Heart left ventricle (tissue), 16 donors: Measurements from ENCODE around the gene IRF3. TPM values are rescaled to one million over a fixed set of nuclear protein-coding genes. Genes with fewer than 3 reads are reported as not detected.
A peak's percentile ranks its signal among the peaks of the same experiment; 100 is the strongest.

Experiments
- ATAC-seq, 4 donors: fragments of 200-7000 bp; cut with Tn5 transposase; one replicate each; pipeline ENCODE4 v1.9.1; 2020 to 2022; ENCODE audit warnings: moderate library complexity in 4 of 4, mild to moderate bottlenecking in 3 of 4, moderate number of reproducible peaks in 1 of 4
- DNase-seq, 5 donors: peaks; one replicate each; pipeline ENCODE4 v3.0.0-alpha.2; 2020
- H3K27ac ChIP-seq, 12 donors: fragments of 200-600 bp; sonication (generic) in 4 of 12; one replicate each; pipeline versions ENCODE4 v1.5.0 to v1.8.0; 2016 to 2022; ENCODE audit warnings: mild to moderate bottlenecking in 2 of 12
- H3K27me3 ChIP-seq, 9 donors: fragments of 200-600 bp; sonication (generic) in 2 of 9; one replicate each; pipeline versions ENCODE4 v1.5.1 to v1.8.0; 2016 to 2022; ENCODE audit warnings: mild to moderate bottlenecking in 3 of 9
- H3K36me3 ChIP-seq, 9 donors: fragments of 200-600 bp; sonication (generic) in 2 of 9; one replicate each; pipeline versions ENCODE4 v1.5.0 to v1.8.0; 2018 to 2022; ENCODE audit warnings: mild to moderate bottlenecking in 2 of 9
- H3K4me1 ChIP-seq, 12 donors: fragments of 200-600 bp; sonication (generic) in 4 of 12; one replicate each; pipeline versions ENCODE4 v1.5.0 to v1.8.0; 2016 to 2022; ENCODE audit warnings: mild to moderate bottlenecking in 3 of 12
- H3K4me3 ChIP-seq, 12 donors: fragments of 200-600 bp; sonication (generic) in 4 of 12; one replicate each; pipeline versions ENCODE4 v1.5.0 to v1.8.0; 2017 to 2022; ENCODE audit warnings: mild to moderate bottlenecking in 9 of 12, moderate library complexity in 4 of 12
- H3K9me3 ChIP-seq, 12 donors: fragments of 200-600 bp; sonication (generic) in 4 of 12; one replicate each; pipeline versions ENCODE4 v1.5.0 to v1.8.0; 2016 to 2022; ENCODE audit warnings: mild to moderate bottlenecking in 1 of 12
- CTCF ChIP-seq, 12 donors: fragments of 200-600 bp; sonication (generic) in 4 of 12; IDR thresholded peaks; one replicate each; pipeline versions ENCODE4 v1.5.0 to v1.8.0; 2018 to 2022; ENCODE audit warnings: antibody characterized with exemption in 12 of 12, mild to moderate bottlenecking in 5 of 12
- POLR2A ChIP-seq, 2 donors: fragments of 450-650 bp; IDR thresholded peaks; one replicate each; pipeline ENCODE4 v1.6.1; 2017; ENCODE audit warnings: antibody characterized with exemption in 2 of 2, mild to moderate bottlenecking in 2 of 2, moderate library complexity in 2 of 2
- WGBS, 4 donors: extraction: QIAGEN DNeasy Blood & Tissue Kit in 2 of 4; methylation state at CpG; one replicate each; pipeline versions ENCODE4 v1.1.5 to v1.1.7; 2013 to 2018; 5-methylcytosine and 5-hydroxymethylcytosine counted together
- intact Hi-C, 10 donors: fragments of 100-400 bp; cut with DNase I; formaldehyde crosslinking; loops; one replicate each; pipeline versions ENCODE4 v1.11.1 to v1.14.2; 2022
- polyA plus RNA-seq, 2 donors: library from polyadenylated mRNA; stranded (reverse); fragments of 200-250 nt; gene quantifications; one replicate each; pipeline ENCODE4 v1.2.3, GENCODE V29; 2013
- total RNA-seq, 9 donors: library from RNA; depleted of rRNA in 2 of 9; stranded (reverse); fragments of >200 nt in 2 of 9; fragmentation: NEBNext Ultra II Directional in 3 of 9; extraction: Animal tissue kit (Norgen Biotek cat#: 25700) in 3 of 9; gene quantifications; one replicate each; pipeline versions ENCODE4 v1.1.0 to v1.2.4, GENCODE V29; 2016 to 2023
- donor health status: ischemic (EF 13 %, LVEDD 7.1; RV severe dilation, severe dysfunction).
- donor health status: healthy with polysubstance abuse.
- donor health status: DM: no; HTN: yes; CAD: no.
- donor health status: DM: no; HTN: no; CAD: no.
- donor health status: ischemic (EF 25% LVEDD 6.9; RV normal size, moderate dysfunction).
- donor health status: ischemic (EF 25% LVEDD 5.7; RV mildly dilated, moderate dysfunction).
- donor health status: healthy.
- donor health status: DM: yes; HTN: yes; CAD: no.
- donor health status: ischemic (EF 35%, LVEDD 5.7; RV mildly dilated, moderate dysfunction).
- donor health status: nonischemic (EF 11% LVEDD 7.7; RV severe dilation, severe dysfunction).
- donor health status: DM: yes; HTN: yes; CAD: no.
- donor health status: PGD.
- donor health status: ischemic (EF 29% LVEDD 5.4; RV normal size, mild dysfunction).
- donor health status: nonischemic (EF 23%, LVEDD 6.1; RV moderate dilation, normal function).

The IRF3 gene
- total and polyA plus RNA-seq, 11 donors, result 23.1 to 68.0 (median 35.1) TPM

GRCh38 chr19:49677231-49677900, 11.7 kb upstream of the IRF3 start, which contains the start of gene PRMT1:
PRMT1 (plus strand) TSS chr19:49677271; CDS start chr19:49677281, 10 bp downstream.
- 0 to 1% (median 0%) methylated on average over 15 to 57 of the region's 57 CpGs for WGBS, 4 donors
- peak in 1 of 5 donors; percentile 77 for DNase-seq
- peak within 1 kb of the TSS; percentile 80 to 100 (median 95) for H3K27ac ChIP-seq
- ATAC-seq, result peak in 2 of 4 donors; percentile 5 to 20
- H3K4me3 ChIP-seq, result peak within 1 kb of the TSS; percentile 71 to 100 (median 94)
- intact Hi-C loops, result loop anchor here in 7 of 10 donors (1.0 to 10.0 kb wide), 13 partner anchors 37 to 234 kb away; partner anchors contain the start of genes PRR12 (in 3 of the 7), PNKP (in 2 of the 7), RPS11 (in 2 of the 7) and AP2A1 (in 1 of the 7)
- H3K9me3 ChIP-seq, result no peaks in the 10 kb centered on the region
- H3K36me3 ChIP-seq, result peaks cover 0 to 17% (median 15%) of the 10 kb centered on the region in 9 donors
- no peak for TF ChIP-seq CTCF (IDR thresholded peaks at IDR 0.05)
- peak in 1 of 2 donors; percentile 86 for TF ChIP-seq POLR2A (IDR thresholded peaks at IDR 0.05)
- H3K4me1 ChIP-seq, result peaks cover 0 to 54% (median 38%) of the 10 kb centered on the region in 12 donors
- H3K27me3 ChIP-seq, result no peaks in the 10 kb centered on the region

GRCh38 chr19:49676784-49677230, 11.2 kb upstream of the IRF3 start:
- ATAC-seq, result peak; percentile 87 to 92 (median 91)
- 0 to 1% (median 0%) methylated on average over 10 to 34 of the region's 34 CpGs for WGBS, 4 donors
- TF ChIP-seq CTCF (IDR thresholded peaks at IDR 0.05), result no peak
- Histone ChIP-seq H3K27ac (peak overlapping the region; percentile 80 to 100 (median 95)), H3K4me3 (peak overlapping the region; percentile 71 to 100 (median 94)), H3K4me1 (peaks cover 0 to 57% (median 41%) of the 10 kb centered on the region in 12 donors), H3K36me3 (peaks cover 0 to 11% (median 10%) of the 10 kb centered on the region in 9 donors), H3K9me3 (no peaks in the 10 kb centered on the region), H3K27me3 (no peaks in the 10 kb centered on the region)
- intact Hi-C loops, result loop anchor here in 7 of 10 donors (1.0 to 10.0 kb wide), 14 partner anchors 36 to 234 kb away; partner anchors contain the start of genes PRR12 (in 3 of the 7), PNKP (in 2 of the 7), RPS11 (in 2 of the 7) and RRAS (in 2 of the 7)
- peak; percentile 99 to 100 (median 100) for DNase-seq

- ATAC-seq (peak; percentile 37 to 55 (median 46)), DNase-seq (peak; percentile 87 to 90 (median 88))
- intact Hi-C loops, result loop anchor here in 7 of 10 donors (1.0 to 10.0 kb wide), 12 partner anchors 35 to 191 kb away; partner anchors contain the start of genes PRR12 (in 3 of the 7), PNKP (in 2 of the 7), RPS11 (in 2 of the 7) and RRAS (in 2 of the 7)
- H3K36me3 ChIP-seq, result peaks cover 0 to 5% (median 4%) of the 10 kb centered on the region in 9 donors
- 1 to 4% (median 2%) methylated on average over 26 to 27 of the region's 27 CpGs for WGBS, 4 donors
- no peak for TF ChIP-seq CTCF (IDR thresholded peaks at IDR 0.05)
- peak in 1 of 2 donors; percentile 54 for TF ChIP-seq POLR2A (IDR thresholded peaks at IDR 0.05)
- no peaks in the 10 kb centered on the region for H3K9me3 ChIP-seq
- H3K27ac ChIP-seq, result peak overlapping the region; percentile 76 to 97 (median 92)
- no peaks in the 10 kb centered on the region for H3K27me3 ChIP-seq
- peaks cover 0 to 53% (median 40%) of the 10 kb centered on the region in 12 donors for H3K4me1 ChIP-seq
- H3K4me3 ChIP-seq, result peak overlapping the region in 11 of 12 donors; percentile 7 to 100 (median 48)
These were observed 10.6 kb upstream of the IRF3 start for GRCh38 chr19:49676136-49676783.
